Parathyroid adenoma (tissue), 2 donors: Measurements from ENCODE around the gene KAZN.

Experiments
- H2AFZ ChIP-seq: fragments of 300-600 bp; sonication (generic); one replicate; pipeline ENCODE4 v1.7.0; 2017; ENCODE audit warnings: antibody characterized with exemption, mild to moderate bottlenecking
- H3K27ac ChIP-seq: fragments of 300-600 bp; sonication (generic); one replicate; pipeline ENCODE4 v1.7.0; 2017
- H3K27me3 ChIP-seq: fragments of 300-600 bp; sonication (generic); one replicate; pipeline ENCODE4 v1.7.0; 2017; ENCODE audit warnings: low read length; ENCODE audit not compliant: control insufficient read depth, insufficient read depth
- H3K36me3 ChIP-seq: fragments of 300-600 bp; sonication (generic); one replicate; pipeline ENCODE4 v1.7.0; 2017; ENCODE audit warnings: low read length; ENCODE audit not compliant: control insufficient read depth, insufficient read depth
- H3K4me1 ChIP-seq: fragments of 300-600 bp; sonication (generic); one replicate; pipeline ENCODE4 v1.7.0; 2017; ENCODE audit warnings: control low read depth
- H3K4me2 ChIP-seq: fragments of 300-600 bp; sonication (generic); one replicate; pipeline ENCODE4 v1.7.0; 2017; ENCODE audit warnings: low read length
- H3K4me3 ChIP-seq: fragments of 300-600 bp; sonication (generic); one replicate; pipeline ENCODE4 v1.7.0; 2017; ENCODE audit warnings: low read depth, low read length
- H3K79me2 ChIP-seq: fragments of 300-600 bp; sonication (generic); one replicate; pipeline ENCODE4 v1.7.0; 2017; ENCODE audit warnings: control low read depth
- H3K9ac ChIP-seq: fragments of 300-600 bp; sonication (generic); one replicate; pipeline ENCODE4 v1.7.0; 2017; ENCODE audit warnings: mild to moderate bottlenecking
- H3K9me3 ChIP-seq: fragments of 300-600 bp; sonication (generic); one replicate; pipeline ENCODE4 v1.7.0; 2017; ENCODE audit warnings: low read length; ENCODE audit not compliant: control insufficient read depth
- TF ChIP-seq, protein P1 (sequence below): fragments of 300-600 bp; sonication (generic); IDR thresholded peaks from one replicate; pipeline ENCODE4 v1.7.0; 2017; ENCODE audit warnings: antibody characterized with exemption, mild to moderate bottlenecking
- donor health status: primary hyperparathyroidism.

Gene KAZN

DNA sequence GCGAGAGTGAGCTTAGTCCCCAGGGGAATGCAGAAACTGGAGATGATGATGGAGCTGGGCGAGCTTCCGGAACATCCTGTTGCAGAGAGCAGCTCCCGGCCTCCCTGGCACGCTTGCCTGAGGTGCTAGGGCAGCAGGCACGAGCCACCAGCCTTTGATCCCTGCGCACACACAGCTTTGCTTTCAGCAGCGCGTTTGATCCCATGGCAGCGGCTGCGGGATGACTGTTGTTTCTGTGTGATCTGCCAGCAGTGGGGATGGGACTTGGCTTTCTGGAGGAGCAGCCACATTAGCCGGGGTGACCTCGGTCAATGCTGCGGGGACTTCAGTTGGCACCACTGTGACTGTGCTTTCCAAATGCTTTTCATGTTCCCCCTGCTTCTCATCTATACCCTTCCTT is 193.2 kb downstream of the KAZN start:
- Histone ChIP-seq H3K4me3 (no peak overlapping the region), H3K4me1 (no peaks in the 10 kb centered on the region), H3K27ac (no peak overlapping the region), H3K9ac (no peak overlapping the region), H3K9me3 (no peaks in the 10 kb centered on the region), H3K79me2 (no peaks in the 10 kb centered on the region), H3K36me3 (no peaks in the 10 kb centered on the region), H2AFZ (no peak overlapping the region), H3K27me3 (no peaks in the 10 kb centered on the region), H3K4me2 (no peak overlapping the region)
- TF ChIP-seq, protein P1, sequence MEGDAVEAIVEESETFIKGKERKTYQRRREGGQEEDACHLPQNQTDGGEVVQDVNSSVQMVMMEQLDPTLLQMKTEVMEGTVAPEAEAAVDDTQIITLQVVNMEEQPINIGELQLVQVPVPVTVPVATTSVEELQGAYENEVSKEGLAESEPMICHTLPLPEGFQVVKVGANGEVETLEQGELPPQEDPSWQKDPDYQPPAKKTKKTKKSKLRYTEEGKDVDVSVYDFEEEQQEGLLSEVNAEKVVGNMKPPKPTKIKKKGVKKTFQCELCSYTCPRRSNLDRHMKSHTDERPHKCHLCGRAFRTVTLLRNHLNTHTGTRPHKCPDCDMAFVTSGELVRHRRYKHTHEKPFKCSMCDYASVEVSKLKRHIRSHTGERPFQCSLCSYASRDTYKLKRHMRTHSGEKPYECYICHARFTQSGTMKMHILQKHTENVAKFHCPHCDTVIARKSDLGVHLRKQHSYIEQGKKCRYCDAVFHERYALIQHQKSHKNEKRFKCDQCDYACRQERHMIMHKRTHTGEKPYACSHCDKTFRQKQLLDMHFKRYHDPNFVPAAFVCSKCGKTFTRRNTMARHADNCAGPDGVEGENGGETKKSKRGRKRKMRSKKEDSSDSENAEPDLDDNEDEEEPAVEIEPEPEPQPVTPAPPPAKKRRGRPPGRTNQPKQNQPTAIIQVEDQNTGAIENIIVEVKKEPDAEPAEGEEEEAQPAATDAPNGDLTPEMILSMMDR, result no peak

DNA sequence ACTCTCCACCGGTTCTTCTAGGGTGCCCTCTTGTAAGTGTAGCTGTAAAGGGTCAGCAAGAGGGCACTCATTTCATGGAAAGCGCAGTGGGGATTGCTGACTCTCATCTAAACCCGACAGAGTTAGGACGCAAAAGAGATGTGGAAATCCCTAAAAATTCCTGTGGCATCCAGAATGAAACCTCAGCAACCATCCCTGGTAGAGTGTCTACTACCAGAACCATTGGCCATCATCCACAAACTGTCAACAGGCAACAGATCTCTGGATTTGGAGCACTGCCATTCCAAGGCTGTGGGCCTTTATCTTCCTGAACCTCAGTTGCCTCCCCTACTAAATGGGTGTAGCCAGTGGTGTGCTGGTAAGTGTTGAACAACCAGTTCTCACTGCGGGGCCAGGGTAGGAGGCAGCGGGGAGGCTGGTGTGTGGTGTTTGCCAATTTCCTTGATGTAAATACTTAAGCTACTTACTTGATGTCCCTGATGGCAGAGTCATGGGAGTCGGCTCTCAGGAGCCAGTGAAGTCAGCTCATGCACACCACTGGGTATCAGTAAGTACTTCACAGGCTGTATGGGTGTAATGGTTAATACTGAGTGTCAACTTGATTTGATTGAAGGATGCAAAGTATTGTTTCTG is 195.8 kb downstream of the KAZN start:
- Histone ChIP-seq H3K27ac (no peak overlapping the region), H2AFZ (no peak overlapping the region), H3K79me2 (no peaks in the 10 kb centered on the region), H3K4me1 (no peaks in the 10 kb centered on the region), H3K36me3 (no peaks in the 10 kb centered on the region), H3K4me3 (no peak overlapping the region), H3K27me3 (no peaks in the 10 kb centered on the region), H3K4me2 (no peak overlapping the region), H3K9ac (no peak overlapping the region), H3K9me3 (no peaks in the 10 kb centered on the region)
- TF ChIP-seq, protein P1, result no peak

DNA sequence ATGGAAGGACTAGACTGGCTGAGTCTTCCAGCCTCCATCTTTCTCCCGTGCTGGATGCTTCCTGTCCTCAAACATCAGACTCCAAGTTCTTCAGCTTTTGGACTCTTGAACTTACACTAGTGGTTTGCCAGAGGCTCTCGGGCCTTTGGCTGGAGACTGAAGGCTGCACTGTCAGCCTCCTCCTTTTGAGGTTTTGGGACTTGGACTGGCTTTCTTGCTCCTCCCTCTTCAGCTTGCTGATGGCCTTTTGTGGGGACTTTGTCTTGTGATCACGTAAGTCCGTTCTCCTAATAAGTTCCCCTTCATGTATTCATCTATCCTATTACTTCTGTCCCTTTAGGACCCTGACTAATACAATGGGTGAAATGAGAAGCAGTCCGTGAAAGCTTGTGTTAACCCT is 196.4 kb downstream of the KAZN start:
- H3K79me2 ChIP-seq, result no peaks in the 10 kb centered on the region
- no peaks in the 10 kb centered on the region for H3K4me1 ChIP-seq
- no peak overlapping the region for H3K27ac ChIP-seq
- TF ChIP-seq, protein P1, result no peak
- no peak overlapping the region for H3K4me2 ChIP-seq
- H3K27me3 ChIP-seq, result no peaks in the 10 kb centered on the region
- H3K9ac ChIP-seq, result no peak overlapping the region
- no peak overlapping the region for H3K4me3 ChIP-seq
- H3K9me3 ChIP-seq, result no peaks in the 10 kb centered on the region
- no peak overlapping the region for H2AFZ ChIP-seq
- no peaks in the 10 kb centered on the region for H3K36me3 ChIP-seq

DNA sequence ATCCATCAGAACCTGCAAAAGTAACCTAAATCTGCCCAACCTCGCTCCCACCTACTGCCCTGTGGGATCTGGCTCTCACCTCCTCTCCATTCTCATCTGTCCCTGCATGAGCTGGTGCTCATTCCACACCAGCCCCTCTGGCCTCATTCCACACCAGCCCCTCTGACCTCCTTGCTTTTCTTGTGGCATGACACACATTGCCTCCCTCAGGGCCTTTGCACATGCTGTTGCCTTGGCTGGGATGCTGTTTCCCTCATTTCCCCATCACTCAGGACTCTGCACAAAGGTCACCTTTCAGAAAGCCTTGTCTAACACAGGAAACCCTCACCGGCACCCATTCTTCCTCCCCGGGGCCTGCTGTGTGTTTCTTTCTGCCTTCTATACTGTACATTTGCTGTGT is 197.1 kb downstream of the KAZN start:
- no peak overlapping the region for H2AFZ ChIP-seq
- TF ChIP-seq, protein P1, result no peak
- no peaks in the 10 kb centered on the region for H3K9me3 ChIP-seq
- no peaks in the 10 kb centered on the region for H3K4me1 ChIP-seq
- no peak overlapping the region for H3K9ac ChIP-seq
- no peaks in the 10 kb centered on the region for H3K79me2 ChIP-seq
- H3K27ac ChIP-seq, result no peak overlapping the region
- H3K27me3 ChIP-seq, result no peaks in the 10 kb centered on the region
- no peak overlapping the region for H3K4me3 ChIP-seq
- no peak overlapping the region for H3K4me2 ChIP-seq
- no peaks in the 10 kb centered on the region for H3K36me3 ChIP-seq

DNA sequence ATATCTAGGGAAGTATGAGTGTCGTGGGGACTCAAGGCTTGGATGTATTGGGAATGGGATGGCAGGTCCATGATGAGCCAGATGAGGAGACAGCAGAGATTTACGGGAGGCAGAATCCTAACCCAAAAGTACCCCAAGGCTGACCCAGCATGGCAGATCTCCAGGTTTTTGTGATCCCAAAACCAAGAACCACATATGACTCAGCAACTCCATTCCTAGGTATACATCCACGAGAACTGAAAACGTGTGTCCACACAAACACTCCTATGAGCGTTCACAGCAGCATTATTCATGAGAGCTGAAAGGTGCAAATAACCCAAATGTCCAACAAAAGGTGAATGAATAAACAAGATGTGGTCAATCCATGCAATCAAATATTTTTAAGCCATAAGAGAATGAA is 201.5 kb downstream of the KAZN start:
- no peak overlapping the region for H3K4me3 ChIP-seq
- H3K36me3 ChIP-seq, result no peaks in the 10 kb centered on the region
- TF ChIP-seq, protein P1, result no peak
- no peaks in the 10 kb centered on the region for H3K9me3 ChIP-seq
- H3K27me3 ChIP-seq, result no peaks in the 10 kb centered on the region
- no peak overlapping the region for H3K4me2 ChIP-seq
- no peaks in the 10 kb centered on the region for H3K79me2 ChIP-seq
- no peak overlapping the region for H3K27ac ChIP-seq
- no peak overlapping the region for H3K9ac ChIP-seq
- H3K4me1 ChIP-seq, result no peaks in the 10 kb centered on the region
- no peak overlapping the region for H2AFZ ChIP-seq
